GM19328 (cell line): ENCODE results near the gene OTOP2.
"Not testable (repeated sequence)": the region's sequence is repeated elsewhere in the genome, so short reads cannot be mapped to it uniquely, and the experiment has no call there.

Source experiments
- ATAC-seq: cut with Tn5 transposase; IDR thresholded peaks from one replicate; pipeline ENCODE4 v1.9.1; 2021; ENCODE audit warnings: mild to moderate bottlenecking, moderate library complexity; ENCODE audit not compliant: unreplicated experiment

The OTOP2 gene

GRCh38 chr17:74971069-74971841 lies 47.2 kb downstream of the OTOP2 start:
- no peak for ATAC-seq

GRCh38 chr17:74971842-74972106 lies 47.7 kb downstream of the OTOP2 start:
- no peak for ATAC-seq

GRCh38 chr17:74972107-74972972 lies 48.3 kb downstream of the OTOP2 start, which contains the start of gene HID1:
HID1 (minus strand) TSS chr17:74972759; CDS start chr17:74972656, 103 bp downstream.
- ATAC-seq: no peak

- ATAC-seq: no peak
Measured at GRCh38 chr17:74972973-74973328, 48.9 kb downstream of the OTOP2 start.

GRCh38 chr17:74975943-74976342 lies 51.9 kb downstream of the OTOP2 start:
- no peak for ATAC-seq

- ATAC-seq: no peak
Measured at GRCh38 chr17:74977802-74978201, 53.7 kb downstream of the OTOP2 start.

GRCh38 chr17:74978240-74978639 lies 54.2 kb downstream of the OTOP2 start:
- ATAC-seq: no peak

GRCh38 chr17:74979408-74980146 lies 55.5 kb downstream of the OTOP2 start:
- ATAC-seq: no peak

GRCh38 chr17:74981318-74981978 lies 57.4 kb downstream of the OTOP2 start:
- ATAC-seq: no peak

- no peak for ATAC-seq
Measured at GRCh38 chr17:74981979-74982662, 58.0 kb downstream of the OTOP2 start.

- ATAC-seq: not testable (repeated sequence)
Measured at GRCh38 chr17:74982663-74983313, 58.7 kb downstream of the OTOP2 start.
